Ishikawa (cell line): ENCODE data around the gene TBX1.

Experiments used
- CEBPB ChIP-seq: IDR thresholded peaks from 2 replicates; pipeline ENCODE4 v1.6.1; 2012
- CREB1 ChIP-seq: IDR thresholded peaks from 2 replicates; pipeline ENCODE4 v1.6.1; 2012; ENCODE audit warnings: low read depth
- EGR1 ChIP-seq: IDR thresholded peaks from 2 replicates; pipeline ENCODE4 v1.6.1; 2012
- EP300 ChIP-seq: IDR thresholded peaks from 2 replicates; pipeline ENCODE4 v1.6.1; 2012; ENCODE audit warnings: borderline replicate concordance
- FOXM1 ChIP-seq: IDR thresholded peaks from 2 replicates; pipeline ENCODE4 v1.6.1; 2012; ENCODE audit warnings: low read depth, borderline replicate concordance
- NFIC ChIP-seq: IDR thresholded peaks from 2 replicates; pipeline ENCODE4 v1.6.1; 2012
- RAD21 ChIP-seq: IDR thresholded peaks from 2 replicates; pipeline ENCODE4 v1.6.1; 2012; ENCODE audit warnings: low read depth
- TAF1 ChIP-seq: IDR thresholded peaks from 2 replicates; pipeline ENCODE4 v1.6.1; 2012; ENCODE audit warnings: low read depth, mild to moderate bottlenecking
- TCF12 ChIP-seq: IDR thresholded peaks from 2 replicates; pipeline ENCODE4 v1.6.1; 2012; ENCODE audit warnings: low read depth
- TEAD4 ChIP-seq: IDR thresholded peaks from 2 replicates; pipeline ENCODE4 v1.6.1; 2012
- YY1 ChIP-seq: IDR thresholded peaks from 2 replicates; pipeline ENCODE4 v1.6.1; 2012; ENCODE audit warnings: low read depth
- ZBTB7A ChIP-seq: IDR thresholded peaks from 2 replicates; pipeline ENCODE4 v1.6.1; 2012; ENCODE audit warnings: low read depth
- TF ChIP-seq, protein P1 (sequence below): IDR thresholded peaks from 2 replicates; pipeline ENCODE4 v1.6.1; 2012
- TF ChIP-seq, protein P2 (sequence below): IDR thresholded peaks from 2 replicates; pipeline ENCODE4 v1.6.1; 2012
- TF ChIP-seq, protein P3 (sequence below): IDR thresholded peaks from 2 replicates; pipeline ENCODE4 v1.6.1; 2012; ENCODE audit warnings: low read depth, mild to moderate bottlenecking

The TBX1 gene

DNA sequence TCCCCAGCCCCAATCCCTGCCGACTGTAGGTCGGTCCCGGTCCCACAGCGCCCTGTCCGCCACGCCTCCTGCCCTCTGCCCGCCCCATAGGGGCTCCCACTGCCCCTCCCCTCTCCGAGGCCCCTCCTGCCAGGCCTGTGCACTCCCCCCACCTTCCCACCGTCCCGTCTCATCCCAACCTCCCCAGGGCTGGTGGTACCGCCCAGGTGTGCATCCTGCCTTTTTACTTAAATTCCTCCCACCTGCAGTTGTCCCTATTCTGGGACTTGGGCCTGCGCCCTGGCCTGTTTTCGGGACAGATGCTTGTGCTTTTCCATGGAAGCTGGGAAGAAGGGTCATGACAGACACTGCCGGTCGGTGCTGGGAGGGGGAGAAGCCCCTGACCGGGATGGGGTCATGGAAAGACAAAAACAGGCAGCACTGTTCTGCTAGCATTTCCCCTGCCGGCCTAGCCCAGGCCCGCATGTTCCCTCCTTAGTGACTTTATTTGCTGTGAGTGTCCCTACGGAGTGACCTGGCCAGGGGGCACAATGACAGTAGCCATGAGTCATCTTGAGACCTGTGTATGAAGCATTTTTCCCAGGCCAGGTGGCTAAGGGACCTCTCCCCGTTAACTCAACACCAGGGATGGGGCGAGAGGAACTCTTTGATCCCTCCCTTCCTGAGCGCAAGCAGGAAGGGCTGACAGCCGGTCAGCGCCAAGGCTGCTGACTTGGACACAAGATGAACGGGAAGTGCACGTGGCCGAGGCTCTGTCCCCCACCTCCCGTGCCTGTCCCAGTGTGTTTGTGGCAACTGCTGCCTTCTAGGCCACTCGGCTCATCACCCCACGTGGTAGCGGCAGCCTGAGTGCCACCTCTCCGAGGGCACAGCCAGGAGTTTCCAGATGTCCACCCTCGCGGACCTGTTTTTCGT, 7.1 kb downstream of the TBX1 start:
- TF ChIP-seq, protein P1, sequence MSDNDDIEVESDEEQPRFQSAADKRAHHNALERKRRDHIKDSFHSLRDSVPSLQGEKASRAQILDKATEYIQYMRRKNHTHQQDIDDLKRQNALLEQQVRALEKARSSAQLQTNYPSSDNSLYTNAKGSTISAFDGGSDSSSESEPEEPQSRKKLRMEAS, result no peak
- TF ChIP-seq TCF12 (no peak), CREB1 (no peak), TEAD4 (no peak), EP300 (no peak), ZBTB7A (no peak), FOXM1 (no peak), CEBPB (no peak), EGR1 (no peak), RAD21 (no peak), NFIC (no peak), YY1 (no peak), TAF1 (no peak)
- TF ChIP-seq, protein P2, sequence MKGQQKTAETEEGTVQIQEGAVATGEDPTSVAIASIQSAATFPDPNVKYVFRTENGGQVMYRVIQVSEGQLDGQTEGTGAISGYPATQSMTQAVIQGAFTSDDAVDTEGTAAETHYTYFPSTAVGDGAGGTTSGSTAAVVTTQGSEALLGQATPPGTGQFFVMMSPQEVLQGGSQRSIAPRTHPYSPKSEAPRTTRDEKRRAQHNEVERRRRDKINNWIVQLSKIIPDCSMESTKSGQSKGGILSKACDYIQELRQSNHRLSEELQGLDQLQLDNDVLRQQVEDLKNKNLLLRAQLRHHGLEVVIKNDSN, result no peak
- TF ChIP-seq, protein P3, sequence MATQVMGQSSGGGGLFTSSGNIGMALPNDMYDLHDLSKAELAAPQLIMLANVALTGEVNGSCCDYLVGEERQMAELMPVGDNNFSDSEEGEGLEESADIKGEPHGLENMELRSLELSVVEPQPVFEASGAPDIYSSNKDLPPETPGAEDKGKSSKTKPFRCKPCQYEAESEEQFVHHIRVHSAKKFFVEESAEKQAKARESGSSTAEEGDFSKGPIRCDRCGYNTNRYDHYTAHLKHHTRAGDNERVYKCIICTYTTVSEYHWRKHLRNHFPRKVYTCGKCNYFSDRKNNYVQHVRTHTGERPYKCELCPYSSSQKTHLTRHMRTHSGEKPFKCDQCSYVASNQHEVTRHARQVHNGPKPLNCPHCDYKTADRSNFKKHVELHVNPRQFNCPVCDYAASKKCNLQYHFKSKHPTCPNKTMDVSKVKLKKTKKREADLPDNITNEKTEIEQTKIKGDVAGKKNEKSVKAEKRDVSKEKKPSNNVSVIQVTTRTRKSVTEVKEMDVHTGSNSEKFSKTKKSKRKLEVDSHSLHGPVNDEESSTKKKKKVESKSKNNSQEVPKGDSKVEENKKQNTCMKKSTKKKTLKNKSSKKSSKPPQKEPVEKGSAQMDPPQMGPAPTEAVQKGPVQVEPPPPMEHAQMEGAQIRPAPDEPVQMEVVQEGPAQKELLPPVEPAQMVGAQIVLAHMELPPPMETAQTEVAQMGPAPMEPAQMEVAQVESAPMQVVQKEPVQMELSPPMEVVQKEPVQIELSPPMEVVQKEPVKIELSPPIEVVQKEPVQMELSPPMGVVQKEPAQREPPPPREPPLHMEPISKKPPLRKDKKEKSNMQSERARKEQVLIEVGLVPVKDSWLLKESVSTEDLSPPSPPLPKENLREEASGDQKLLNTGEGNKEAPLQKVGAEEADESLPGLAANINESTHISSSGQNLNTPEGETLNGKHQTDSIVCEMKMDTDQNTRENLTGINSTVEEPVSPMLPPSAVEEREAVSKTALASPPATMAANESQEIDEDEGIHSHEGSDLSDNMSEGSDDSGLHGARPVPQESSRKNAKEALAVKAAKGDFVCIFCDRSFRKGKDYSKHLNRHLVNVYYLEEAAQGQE, result no peak

DNA sequence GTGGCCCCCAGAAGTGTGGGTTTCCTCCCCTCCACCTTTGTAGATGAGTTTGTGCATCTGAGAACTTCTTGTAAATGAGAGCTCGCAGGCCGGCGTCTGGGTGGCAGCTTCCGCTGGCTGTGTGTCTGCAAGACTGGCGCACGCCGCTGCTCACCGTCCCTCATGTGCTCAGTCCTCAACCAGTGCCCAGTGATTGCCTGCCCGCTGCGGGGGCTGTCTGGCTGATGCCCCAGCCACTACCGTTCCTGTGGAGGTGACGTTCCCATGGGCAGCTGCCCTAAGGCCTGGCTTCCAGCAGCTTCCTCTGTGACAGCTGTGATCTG, 8.8 kb downstream of the TBX1 start:
- TF ChIP-seq EGR1, result no peak
- TF ChIP-seq YY1, result no peak

DNA sequence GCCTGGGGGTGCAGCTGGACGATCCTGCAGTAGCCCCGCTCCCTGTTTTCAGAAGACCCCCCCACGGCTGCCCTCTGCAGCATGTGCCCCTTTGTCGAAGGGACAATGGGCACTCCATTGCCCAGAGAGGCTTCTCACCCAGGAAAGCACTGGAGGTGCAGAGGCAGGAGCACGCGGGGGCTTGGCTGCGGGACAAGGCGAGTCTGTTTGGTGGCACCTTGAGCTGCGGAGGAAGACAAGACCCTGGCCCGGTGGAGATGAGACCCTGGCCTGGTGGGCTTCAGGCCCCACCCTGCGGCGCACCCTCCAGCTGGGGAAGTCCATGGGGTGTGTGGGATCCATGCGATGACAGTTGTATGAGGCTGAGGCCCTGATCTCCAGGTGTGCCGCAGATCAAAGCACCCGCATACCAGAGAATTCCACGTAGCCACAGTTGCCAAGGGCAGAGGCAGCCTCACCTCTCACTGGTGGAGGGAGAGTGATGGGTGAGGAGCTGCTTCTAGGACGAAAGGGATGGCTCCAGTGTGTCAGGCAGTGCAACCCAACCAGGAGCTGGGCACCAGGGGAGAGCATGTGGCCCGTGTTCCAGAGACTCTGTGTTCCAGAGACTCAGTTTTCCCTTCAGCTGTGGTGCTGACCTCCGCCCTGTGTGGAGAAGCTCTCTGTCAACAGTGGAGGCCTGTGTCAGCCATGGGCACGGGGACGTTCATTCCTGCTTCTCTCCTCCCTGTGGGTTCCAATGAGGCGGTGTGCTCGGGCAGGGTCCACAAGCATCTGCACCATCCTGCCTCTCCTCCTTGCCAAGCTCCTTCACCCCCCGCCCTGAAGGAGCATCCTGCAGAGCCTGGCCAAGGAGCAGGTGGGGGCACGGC, 10.0 kb downstream of the TBX1 start:
- TF ChIP-seq, protein P2, result no peak
- no peak for TF ChIP-seq FOXM1
- no peak for TF ChIP-seq RAD21
- no peak for TF ChIP-seq EP300
- no peak for TF ChIP-seq CEBPB
- TF ChIP-seq TEAD4, result no peak
- TF ChIP-seq CREB1, result no peak
- TF ChIP-seq, protein P1, result no peak
- TF ChIP-seq TCF12, result no peak
- TF ChIP-seq NFIC, result no peak
- no peak for TF ChIP-seq ZBTB7A
- no peak for TF ChIP-seq EGR1
- TF ChIP-seq, protein P3, result no peak
- TF ChIP-seq YY1, result no peak
- no peak for TF ChIP-seq TAF1

DNA sequence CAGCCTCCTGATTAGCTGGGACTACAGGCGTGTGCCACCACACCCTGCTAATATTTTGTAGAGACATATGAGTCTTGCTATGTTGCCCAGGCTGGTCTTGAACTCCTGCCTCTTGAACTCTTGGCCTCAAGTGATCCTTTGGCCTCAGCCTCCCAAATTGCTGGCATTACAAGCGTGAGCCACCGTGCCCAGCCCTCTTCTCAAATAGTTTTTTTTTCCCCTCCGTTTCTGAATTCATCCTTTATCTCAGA, 11.8 kb downstream of the TBX1 start:
- TF ChIP-seq, protein P3, result no peak
- TF ChIP-seq, protein P1, result no peak
- TF ChIP-seq EP300, result no peak
- TF ChIP-seq, protein P2, result no peak
- no peak for TF ChIP-seq EGR1
- no peak for TF ChIP-seq RAD21
